Measurements from ENCODE around the gene CAPN10.

The CAPN10 gene

GRCh38 chr2:240646176-240646899 is 59.8 kb downstream of the CAPN10 start:
- H3K4me1 ChIP-seq, result peaks cover 2% of the 10 kb centered on the region; the same call in 1 of the 2 replicates
- H3K36me3 ChIP-seq, result no peaks in the 10 kb centered on the region
- H3K27me3 ChIP-seq, result peaks cover 38% of the 10 kb centered on the region
- TF ChIP-seq CTCF (IDR thresholded peaks at IDR 0.05; ENCODE audit: low read depth, low read length), result no peak
- no peaks in the 10 kb centered on the region for H3K9me3 ChIP-seq
- no peak overlapping the region for H3K4me3 ChIP-seq (ENCODE audit: low read depth, low read length)
- no peak for DNase-seq

GRCh38 chr2:240646900-240647502 is 60.5 kb downstream of the CAPN10 start:
- H3K4me3 ChIP-seq (ENCODE audit: low read depth, low read length), result no peak overlapping the region
- no peaks in the 10 kb centered on the region for H3K36me3 ChIP-seq
- H3K4me1 ChIP-seq, result peaks cover 2% of the 10 kb centered on the region; the same call in 1 of the 2 replicates
- no peak for TF ChIP-seq CTCF (IDR thresholded peaks at IDR 0.05; ENCODE audit: low read depth, low read length)
- DNase-seq, result no peak
- no peaks in the 10 kb centered on the region for H3K9me3 ChIP-seq
- H3K27me3 ChIP-seq, result peaks cover 44% of the 10 kb centered on the region

GRCh38 chr2:240647503-240648154 is 61.1 kb downstream of the CAPN10 start:
- no peak overlapping the region for H3K4me3 ChIP-seq (ENCODE audit: low read depth, low read length)
- H3K9me3 ChIP-seq, result no peaks in the 10 kb centered on the region
- DNase-seq, result no peak
- H3K4me1 ChIP-seq, result peaks cover 2% of the 10 kb centered on the region; the same call in 1 of the 2 replicates
- no peak for TF ChIP-seq CTCF (IDR thresholded peaks at IDR 0.05; ENCODE audit: low read depth, low read length)
- H3K36me3 ChIP-seq, result no peaks in the 10 kb centered on the region
- H3K27me3 ChIP-seq, result peaks cover 51% of the 10 kb centered on the region

- H3K36me3 ChIP-seq, result no peaks in the 10 kb centered on the region
Observed at GRCh38 chr2:240648155-240648649, 61.7 kb downstream of the CAPN10 start.

More at GRCh38 chr2:240648155-240648649, 61.7 kb downstream of the CAPN10 start:
- no peak overlapping the region for H3K4me3 ChIP-seq (ENCODE audit: low read depth, low read length)
- peaks cover 53% of the 10 kb centered on the region for H3K27me3 ChIP-seq
- H3K4me1 ChIP-seq, result peaks cover 2% of the 10 kb centered on the region; the same call in 1 of the 2 replicates
- DNase-seq, result no peak
- H3K9me3 ChIP-seq, result no peaks in the 10 kb centered on the region
- no peak for TF ChIP-seq CTCF (IDR thresholded peaks at IDR 0.05; ENCODE audit: low read depth, low read length)

Measured in BE2C (cell line).